HepG2 (cell line): ENCODE measurements around the gene NPDC1. TPM values are rescaled to one million over a fixed set of nuclear protein-coding genes. Genes with fewer than 3 reads are reported as not detected.

Experiments used
- CEBPZ ChIP-seq: IDR thresholded peaks from 2 replicates; pipeline ENCODE4 v1.6.1; 2012; ENCODE audit warnings: low read length, improper control_type of control experiment
- FOXO4 ChIP-seq: sonication (generic); formaldehyde crosslinking; conservative IDR thresholded peaks from 2 replicates; pipeline ENCODE4 v1.8.1; 2023; ENCODE audit warnings: missing genetic modification reagents
- HDAC2 ChIP-seq: sonication (generic); formaldehyde crosslinking; IDR thresholded peaks from 2 replicates; pipeline ENCODE4 v1.4.0; 2020; ENCODE audit warnings: missing genetic modification reagents
- HNF4A ChIP-seq: sonication (generic); formaldehyde crosslinking; IDR thresholded peaks from 2 replicates; pipeline ENCODE4 v1.4.0; 2020; ENCODE audit warnings: missing genetic modification reagents
- HNRNPLL ChIP-seq: fragments of 200-400 bp; formaldehyde crosslinking; IDR thresholded peaks from 2 replicates; pipeline ENCODE4 v1.6.1; 2017; ENCODE audit warnings: mild to moderate bottlenecking, low read depth, low read length; ENCODE audit not compliant: poor library complexity, severe bottlenecking
- IRF1 ChIP-seq: sonication (generic); formaldehyde crosslinking; IDR thresholded peaks from 2 replicates; pipeline ENCODE4 v1.4.0; 2020; ENCODE audit warnings: low read depth, mild to moderate bottlenecking, missing genetic modification reagents
- KDM6A ChIP-seq: IDR thresholded peaks from 2 replicates; pipeline ENCODE4 v1.6.1; 2016; ENCODE audit warnings: low read depth
- KLF16 ChIP-seq, 2 experiments: sonication (generic) in 1 of 2; formaldehyde crosslinking in 1 of 2; IDR thresholded peaks; 2 replicates each; pipeline versions ENCODE4 v1.6.1 to v1.8.0; 2016 to 2023; ENCODE audit warnings: missing genetic modification reagents in 2 of 2, missing compliant biosample characterization in 1 of 2
- MIER3 ChIP-seq: IDR thresholded peaks from 2 replicates; pipeline ENCODE4 v1.6.1; 2016; ENCODE audit warnings: missing compliant biosample characterization, borderline replicate concordance
- MXD3 ChIP-seq: IDR thresholded peaks from 2 replicates; pipeline ENCODE4 v1.6.1; 2016; ENCODE audit warnings: mild to moderate bottlenecking, missing biosample characterization, missing genetic modification reagents
- NFKBIZ ChIP-seq: IDR thresholded peaks from 2 replicates; pipeline ENCODE4 v1.6.1; 2018; ENCODE audit warnings: missing genetic modification reagents, missing compliant biosample characterization
- RBFOX2 ChIP-seq: fragments of 200-400 bp; formaldehyde crosslinking; IDR thresholded peaks from 2 replicates; pipeline ENCODE4 v1.6.1; 2017; ENCODE audit warnings: low read depth, mild to moderate bottlenecking, low read length
- SALL1 ChIP-seq: sonication (generic); formaldehyde crosslinking; IDR thresholded peaks from 2 replicates; pipeline ENCODE4 v1.8.0; 2022; ENCODE audit warnings: mild to moderate bottlenecking, missing genetic modification reagents
- SRSF1 ChIP-seq: fragments of 200-400 bp; formaldehyde crosslinking; optimal IDR thresholded peaks from 2 replicates; pipeline ENCODE3; 2017; ENCODE audit warnings: mild to moderate bottlenecking, low read depth, low read length, moderate library complexity
- TBX2 ChIP-seq: sonication (generic); formaldehyde crosslinking; IDR thresholded peaks from 2 replicates; pipeline ENCODE4 v1.5.0; 2020; ENCODE audit warnings: missing genetic modification reagents, mild to moderate bottlenecking, borderline replicate concordance
- TMF1 ChIP-seq: sonication (generic); formaldehyde crosslinking; IDR thresholded peaks from 2 replicates; pipeline ENCODE4 v1.8.1; 2022; ENCODE audit warnings: low read depth, missing genetic modification reagents
- ZNF296 ChIP-seq: sonication (generic); formaldehyde crosslinking; conservative IDR thresholded peaks from 2 replicates; pipeline ENCODE4 v1.5.0; 2020; ENCODE audit warnings: mild to moderate bottlenecking, missing genetic modification reagents
- ZNF501 ChIP-seq: sonication (generic); formaldehyde crosslinking; IDR thresholded peaks from 2 replicates; pipeline ENCODE4 v1.5.1; 2020; ENCODE audit warnings: mild to moderate bottlenecking, moderate library complexity, missing genetic modification reagents
- ZNF564 ChIP-seq: sonication (generic); formaldehyde crosslinking; IDR thresholded peaks from 2 replicates; pipeline ENCODE4 v1.8.1; 2023; ENCODE audit warnings: mild to moderate bottlenecking, missing genetic modification reagents
- ZNF703 ChIP-seq: sonication (generic); formaldehyde crosslinking; IDR thresholded peaks from 2 replicates; pipeline ENCODE4 v1.5.1; 2020; ENCODE audit warnings: missing genetic modification reagents, mild to moderate bottlenecking, moderate library complexity, borderline replicate concordance
- ZNF781 ChIP-seq: sonication (generic); formaldehyde crosslinking; IDR thresholded peaks from 2 replicates; pipeline ENCODE4 v1.5.1; 2020; ENCODE audit warnings: borderline replicate concordance, mild to moderate bottlenecking, missing genetic modification reagents; ENCODE audit errors: not compliant biosample characterization
- polyA plus RNA-seq, 8 experiments: library from polyadenylated mRNA; depleted of rRNA in 3 of 8; stranded (reverse) in 7 of 8; unstranded in 1 of 8; fragments of >200 nt; fragmentation: Illumina TruSeq in 4 of 8; extraction: Trizol in 4 of 8; gene quantifications; 2 replicates each; pipeline versions ENCODE4 v1.2.1 to v1.2.3, GENCODE V29; 2011 to 2016; ENCODE audit warnings: low read depth in 4 of 8, missing spikeins in 1 of 8, mixed read lengths in 1 of 8; ENCODE audit not compliant: insufficient read depth in 1 of 8
- total RNA-seq, 5 experiments: library from RNA; depleted of rRNA; stranded (reverse); fragments of >200 nt; fragmentation: Illumina TruSeq; extraction: Trizol; gene quantifications; 2 replicates each; pipeline ENCODE4 v1.2.3, GENCODE V29; 2016; ENCODE audit warnings: low read depth in 1 of 5

Gene NPDC1
- total and polyA plus RNA-seq, 2 of the 13 experiments (the other 11 are each of a cell fraction or from before 2014, with no cell fraction given): 0.84 to 5.4 TPM

GRCh38 chr9:137070201-137070905, 24.4 kb upstream of the NPDC1 start, which contains the start of gene SAPCD2 (continued):
- TF ChIP-seq CEBPZ (no peak), NFKBIZ (CRISPR knock-in tag) (no peak), IRF1 (CRISPR knock-in tag) (no peak), HNF4A (CRISPR knock-in tag) (no peak), SALL1 (CRISPR knock-in tag) (0 out of 2 replicates have a peak, but pooled peaks have one; percentile 20), ZNF296 (CRISPR knock-in tag) (0 out of 2 replicates have a peak, but pooled peaks have one; percentile 9), HDAC2 (peak; percentile 39; the same call in 1 of the 2 replicates), MXD3 (CRISPR knock-in tag) (peak; percentile 42; the same call in 1 of the 2 replicates), KDM6A (CRISPR knock-in tag) (no peak), ZNF703 (no peak), KLF16 (CRISPR knock-in tag; IDR thresholded peaks at IDR 0.05) (0 out of 4 replicates have a peak, but pooled peaks of 1 of the 2 experiments have one; percentile 19), MIER3 (CRISPR knock-in tag) (no peak), ZNF501 (CRISPR knock-in tag) (peak; percentile 76), ZNF781 (CRISPR knock-in tag) (no peak), TBX2 (CRISPR knock-in tag) (no peak; the same call in 1 of the 2 replicates), HNRNPLL (peak; percentile 65), FOXO4 (CRISPR knock-in tag) (no peak), SRSF1 (no peak), TMF1 (CRISPR knock-in tag) (peak; percentile 59; the same call in 1 of the 2 replicates), RBFOX2 (peak; percentile 73; the same call in 1 of the 2 replicates), ZNF564 (CRISPR knock-in tag) (no peak)
